H9 (cell line): Measurements from ENCODE around the gene KCNH2. TPM values are rescaled to one million over a fixed set of nuclear protein-coding genes. Genes with fewer than 3 reads are reported as not detected.

Source experiments
- DNase-seq: peaks from one replicate; pipeline ENCODE4 v3.0.0-alpha.2; 2017
- H2AFZ ChIP-seq: one replicate; pipeline ENCODE4 v1.6.1; 2013; ENCODE audit warnings: mild to moderate bottlenecking, low read length, control low read depth, moderate library complexity
- H2AK5ac ChIP-seq: 2 replicates; pipeline ENCODE4 v1.6.1; 2013; ENCODE audit warnings: low read length, control low read depth, mixed read lengths; ENCODE audit not compliant: insufficient read length
- H2BK120ac ChIP-seq: one replicate; pipeline ENCODE4 v1.6.1; 2013; ENCODE audit warnings: low read depth, mild to moderate bottlenecking, low read length, control low read depth, inconsistent platforms; ENCODE audit not compliant: poor library complexity, severe bottlenecking
- H2BK12ac ChIP-seq: 2 replicates; pipeline ENCODE4 v1.6.1; 2013; ENCODE audit warnings: low read length, control low read depth, mixed read lengths, low read depth; ENCODE audit not compliant: insufficient read length
- H2BK15ac ChIP-seq: 2 replicates; pipeline ENCODE4 v1.6.1; 2013; ENCODE audit warnings: low read depth, low read length, control low read depth
- H2BK20ac ChIP-seq: one replicate; pipeline ENCODE4 v1.6.1; 2013; ENCODE audit warnings: low read depth, mild to moderate bottlenecking, low read length, control low read depth, inconsistent platforms; ENCODE audit not compliant: poor library complexity, severe bottlenecking
- H2BK5ac ChIP-seq: 2 replicates; pipeline ENCODE4 v1.6.1; 2013; ENCODE audit warnings: low read length, control low read depth, mixed read lengths; ENCODE audit not compliant: insufficient read length
- H3K14ac ChIP-seq: 2 replicates; pipeline ENCODE4 v1.6.1; 2013; ENCODE audit warnings: low read length, control low read depth; ENCODE audit not compliant: insufficient read depth
- H3K18ac ChIP-seq: 2 replicates; pipeline ENCODE4 v1.6.1; 2013; ENCODE audit warnings: low read depth, mild to moderate bottlenecking, mixed read lengths, low read length, control low read depth; ENCODE audit not compliant: insufficient read length
- H3K23ac ChIP-seq: 2 replicates; pipeline ENCODE4 v1.6.1; 2013; ENCODE audit warnings: low read length, control low read depth, mixed read lengths, low read depth; ENCODE audit not compliant: insufficient read length
- H3K23me2 ChIP-seq: 2 replicates; pipeline ENCODE4 v1.6.1; 2013; ENCODE audit warnings: low read depth, mild to moderate bottlenecking, mixed read lengths, low read length, control low read depth; ENCODE audit not compliant: insufficient read length, poor library complexity, severe bottlenecking
- H3K27ac ChIP-seq: 2 replicates; pipeline ENCODE4 v1.5.1; 2013; ENCODE audit warnings: low read length, control low read depth, mixed read lengths, low read depth; ENCODE audit not compliant: insufficient read length
- H3K27me3 ChIP-seq: 2 replicates; pipeline ENCODE4 v1.6.1; 2013; ENCODE audit warnings: low read length, control low read depth, inconsistent platforms; ENCODE audit not compliant: insufficient read depth
- H3K4ac ChIP-seq: 2 replicates; pipeline ENCODE4 v1.6.1; 2013; ENCODE audit warnings: low read depth, mild to moderate bottlenecking, control low read depth, inconsistent platforms, low read length, moderate library complexity
- H3K4me1 ChIP-seq: 2 replicates; pipeline ENCODE4 v1.6.1; 2013; ENCODE audit warnings: low read length, control low read depth, inconsistent platforms; ENCODE audit not compliant: insufficient read depth
- H3K4me2 ChIP-seq: 2 replicates; pipeline ENCODE4 v1.6.1; 2013; ENCODE audit warnings: low read length, control low read depth, mixed read lengths; ENCODE audit not compliant: insufficient read length, insufficient read depth
- H3K56ac ChIP-seq: 2 replicates; pipeline ENCODE4 v1.6.1; 2013; ENCODE audit warnings: low read depth, mild to moderate bottlenecking, mixed read lengths, low read length, control low read depth; ENCODE audit not compliant: insufficient read length
- H3K79me1 ChIP-seq: 2 replicates; pipeline ENCODE4 v1.6.1; 2013; ENCODE audit warnings: low read depth, mild to moderate bottlenecking, moderate library complexity, low read length, control low read depth, inconsistent platforms; ENCODE audit not compliant: insufficient read depth, poor library complexity, severe bottlenecking
- H3K79me2 ChIP-seq: 2 replicates; pipeline ENCODE4 v1.6.1; 2013; ENCODE audit warnings: low read length, control low read depth, inconsistent platforms; ENCODE audit not compliant: insufficient read depth
- H3K9ac ChIP-seq: 2 replicates; pipeline ENCODE4 v1.6.1; 2013; ENCODE audit warnings: low read length, control low read depth, mixed read lengths; ENCODE audit not compliant: insufficient read length; ENCODE audit errors: extremely low read depth
- H3K9me3 ChIP-seq: one replicate; pipeline ENCODE4 v1.6.1; 2013; ENCODE audit warnings: low read depth, low read length, inconsistent platforms; ENCODE audit not compliant: control insufficient read depth
- H3T11ph ChIP-seq: one replicate; pipeline ENCODE4 v1.6.1; 2013; ENCODE audit warnings: mild to moderate bottlenecking, low read length, control low read depth, inconsistent platforms
- H4K20me1 ChIP-seq: one replicate; pipeline ENCODE4 v1.6.1; 2013; ENCODE audit not compliant: control insufficient read depth, insufficient read length, insufficient read depth
- H4K5ac ChIP-seq: 2 replicates; pipeline ENCODE4 v1.6.1; 2013; ENCODE audit warnings: low read depth, mild to moderate bottlenecking, mixed read lengths, low read length, control low read depth; ENCODE audit not compliant: insufficient read length
- H4K8ac ChIP-seq: replicated peaks from 2 replicates; pipeline ENCODE4 v1.6.1; 2013; ENCODE audit warnings: low read length, control low read depth, mixed read lengths, low read depth; ENCODE audit not compliant: insufficient read length
- H4K91ac ChIP-seq: 2 replicates; pipeline ENCODE4 v1.6.1; 2013; ENCODE audit warnings: low read depth, mild to moderate bottlenecking, moderate library complexity, mixed read lengths, low read length, control low read depth; ENCODE audit not compliant: insufficient read length
- H3K27ac Mint-ChIP-seq, 3 experiments: 2 replicates in 2 of 3; 3 replicates in 1 of 3; pipeline ENCODE4 v1.8.0; 2020 to 2021; ENCODE audit warnings: mixed read lengths in 3 of 3, mild to moderate bottlenecking in 1 of 3, moderate library complexity in 1 of 3
- H3K27me3 Mint-ChIP-seq: 2 replicates; pipeline ENCODE4 v1.8.0; 2021; ENCODE audit warnings: low read depth, mild to moderate bottlenecking, moderate library complexity, mixed read lengths
- H3K36me3 Mint-ChIP-seq, 3 experiments: 2 replicates in 2 of 3; 3 replicates in 1 of 3; pipeline ENCODE4 v1.8.0; 2020 to 2021; ENCODE audit warnings: low read depth in 3 of 3, mixed read lengths in 3 of 3; ENCODE audit not compliant: insufficient read depth in 1 of 3
- H3K4me1 Mint-ChIP-seq, 2 experiments: 2 replicates each; pipeline ENCODE4 v1.8.0; 2020; ENCODE audit warnings: mixed read lengths in 2 of 2
- H3K4me3 Mint-ChIP-seq, 2 experiments: 2 replicates in 1 of 2; 3 replicates in 1 of 2; pipeline ENCODE4 v1.8.0; 2020 to 2021; ENCODE audit warnings: mild to moderate bottlenecking in 2 of 2, mixed read lengths in 2 of 2, moderate library complexity in 1 of 2
- H3K9me3 Mint-ChIP-seq, 2 experiments: 2 replicates in 1 of 2; 3 replicates in 1 of 2; pipeline ENCODE4 v1.8.0; 2020; ENCODE audit warnings: mild to moderate bottlenecking in 2 of 2, mixed read lengths in 2 of 2, moderate library complexity in 1 of 2
- CTCF ChIP-seq: fragments of 200-600 bp; sonication (generic); conservative IDR thresholded peaks from 3 replicates; pipeline ENCODE4 v1.8.0; 2021; ENCODE audit warnings: antibody characterized with exemption, mild to moderate bottlenecking
- WGBS: extraction: QIAGEN DNeasy Blood & Tissue Kit; methylation state at CpG from one replicate; pipeline ENCODE4 v1.1.7; 2013; ENCODE audit warnings: missing lambda C conversion rate, low lambda C conversion rate, mixed read lengths; ENCODE audit not compliant: insufficient read length; ENCODE audit errors: extremely low coverage; 5-methylcytosine and 5-hydroxymethylcytosine counted together
- total RNA-seq: library from RNA; stranded (reverse); gene quantifications from 2 replicates; pipeline ENCODE4 v1.2.1, GENCODE V29; 2021

Gene KCNH2
- total RNA-seq, 1 experiment from 2014 or later: 4.5 TPM

- Histone ChIP-seq H3K23ac (no peak overlapping the region), H2AK5ac (no peak overlapping the region), H4K8ac (no peak overlapping the region), H4K20me1 (no peaks in the 10 kb centered on the region), H3K79me2 (no peaks in the 10 kb centered on the region), H2BK5ac (no peak overlapping the region), H3K18ac (no peak overlapping the region), H3T11ph (no peak overlapping the region), H3K79me1 (no peaks in the 10 kb centered on the region), H2BK120ac (no peak overlapping the region), H3K27me3 (no peaks in the 10 kb centered on the region), H3K14ac (no peak overlapping the region), H3K27ac (no peak overlapping the region), H4K5ac (no peak overlapping the region), H3K9ac (no peak overlapping the region), H3K23me2 (no peaks in the 10 kb centered on the region), H4K91ac (no peak overlapping the region), H3K4ac (no peak overlapping the region), H2AFZ (no peak overlapping the region), H2BK20ac (no peak overlapping the region), H2BK15ac (no peak overlapping the region), H2BK12ac (no peak overlapping the region), H3K56ac (no peak overlapping the region), H3K9me3 (no peaks in the 10 kb centered on the region), H3K4me1 (no peaks in the 10 kb centered on the region; the same call in 1 of the 2 replicates), H3K4me2 (no peak overlapping the region)
- peaks cover 4% of the 10 kb centered on the region for H3K27me3 Mint-ChIP-seq
- H3K27ac Mint-ChIP-seq: no peak overlapping the region
- no peak for TF ChIP-seq CTCF
- 100% methylated on average over 1 of the region's 33 CpGs for WGBS
- H3K4me3 Mint-ChIP-seq: no peak overlapping the region
- DNase-seq: no peak
- peaks cover 0 to 12% (median 0%) of the 10 kb centered on the region in 3 experiments; a peak in 3 of 7 replicates for H3K36me3 Mint-ChIP-seq
- peaks cover 32 to 33% of the 10 kb centered on the region in 2 experiments for H3K4me1 Mint-ChIP-seq
- no peaks in the 10 kb centered on the region for H3K9me3 Mint-ChIP-seq
Measured at GRCh38 chr7:150952331-150953050, 25.6 kb downstream of the KCNH2 start.
